Loucy (cell line): ENCODE results near the gene ADORA3.

Source experiments
- H2AFZ ChIP-seq: fragments of 200-600 bp; sonication (generic); 2 replicates; pipeline ENCODE4 v1.6.0; 2016; ENCODE audit warnings: antibody characterized with exemption, mild to moderate bottlenecking, low read length, moderate library complexity
- H3F3A ChIP-seq: fragments of 200-600 bp; 2 replicates; pipeline ENCODE4 v1.6.0; 2016; ENCODE audit warnings: antibody characterized with exemption, low read depth, mild to moderate bottlenecking
- H3K27me3 ChIP-seq: fragments of 200-600 bp; sonication (generic); 2 replicates; pipeline ENCODE4 v1.6.1; 2014; ENCODE audit warnings: low read length, mild to moderate bottlenecking; ENCODE audit not compliant: insufficient read depth, poor library complexity, severe bottlenecking
- H3K36me3 ChIP-seq: fragments of 200-600 bp; sonication (generic); 2 replicates; pipeline ENCODE4 v1.6.1; 2016; ENCODE audit warnings: low read length; ENCODE audit not compliant: insufficient read depth
- H3K4me1 ChIP-seq: fragments of 200-600 bp; sonication (generic); 2 replicates; pipeline ENCODE4 v1.5.1; 2014; ENCODE audit warnings: low read length, mild to moderate bottlenecking; ENCODE audit not compliant: insufficient read depth, poor library complexity, severe bottlenecking
- H3K4me2 ChIP-seq: fragments of 200-600 bp; sonication (generic); 2 replicates; pipeline ENCODE4 v1.6.0; 2014; ENCODE audit warnings: antibody characterized with exemption, low read length, low read depth, mild to moderate bottlenecking; ENCODE audit not compliant: poor library complexity, severe bottlenecking
- H3K4me3 ChIP-seq: fragments of 200-600 bp; sonication (generic); 2 replicates; pipeline ENCODE4 v1.5.1; 2014; ENCODE audit warnings: low read length, mild to moderate bottlenecking, mixed read lengths; ENCODE audit not compliant: poor library complexity, severe bottlenecking
- H3K79me2 ChIP-seq: fragments of 200-600 bp; sonication (generic); 2 replicates; pipeline ENCODE4 v1.6.1; 2014; ENCODE audit warnings: low read length; ENCODE audit not compliant: insufficient read depth
- H3K9ac ChIP-seq: fragments of 200-600 bp; sonication (generic); 2 replicates; pipeline ENCODE4 v1.6.0; 2014; ENCODE audit warnings: mild to moderate bottlenecking, low read depth, low read length, moderate library complexity; ENCODE audit not compliant: poor library complexity, severe bottlenecking
- H3K9me2 ChIP-seq: fragments of 200-600 bp; sonication (generic); replicated peaks from 2 replicates; pipeline ENCODE4 v1.6.1; 2016; ENCODE audit warnings: low read depth, low read length, mixed read lengths
- H3K9me3 ChIP-seq: fragments of 200-600 bp; sonication (generic); 2 replicates; pipeline ENCODE4 v1.6.1; 2014; ENCODE audit warnings: mild to moderate bottlenecking, antibody characterized with exemption, low read length, low read depth; ENCODE audit not compliant: insufficient read depth
- H4K20me1 ChIP-seq: fragments of 200-600 bp; sonication (generic); 2 replicates; pipeline ENCODE4 v1.6.0; 2014; ENCODE audit warnings: antibody characterized with exemption, low read length, mild to moderate bottlenecking; ENCODE audit not compliant: insufficient read depth, poor library complexity, severe bottlenecking
- CTCF ChIP-seq: fragments of 200-600 bp; sonication (generic); conservative IDR thresholded peaks from 2 replicates; pipeline ENCODE4 v1.5.1; 2014; ENCODE audit warnings: mild to moderate bottlenecking, antibody characterized with exemption, low read length
- EZH2phosphoT487 ChIP-seq: fragments of 200-600 bp; IDR thresholded peaks from 2 replicates; pipeline ENCODE4 v1.6.1; 2018; ENCODE audit warnings: antibody characterized with exemption, mild to moderate bottlenecking, moderate library complexity, borderline replicate concordance

The ADORA3 gene

GRCh38 chr1:111454859-111455641, 48.4 kb downstream of the ADORA3 start:
- Histone ChIP-seq H3K9me2 (no peaks in the 10 kb centered on the region), H3K4me2 (peak overlapping the region; percentile 93), H3K79me2 (peaks cover 65% of the 10 kb centered on the region), H2AFZ (no peak overlapping the region), H3K36me3 (peaks cover 45% of the 10 kb centered on the region), H3K27me3 (no peaks in the 10 kb centered on the region), H4K20me1 (peaks cover 30% of the 10 kb centered on the region), H3K9me3 (no peaks in the 10 kb centered on the region), H3K9ac (peak overlapping the region; percentile 3), H3F3A (no peaks in the 10 kb centered on the region), H3K4me1 (peaks cover 54% of the 10 kb centered on the region), H3K4me3 (peak overlapping the region; percentile 6)
- TF ChIP-seq EZH2phosphoT487 (no peak), CTCF (no peak)

GRCh38 chr1:111453706-111454105, 49.7 kb downstream of the ADORA3 start:
- peak overlapping the region; percentile 93 for H3K4me2 ChIP-seq
- H2AFZ ChIP-seq = no peak overlapping the region
- peaks cover 57% of the 10 kb centered on the region for H3K4me1 ChIP-seq
- H4K20me1 ChIP-seq = peaks cover 30% of the 10 kb centered on the region
- no peaks in the 10 kb centered on the region for H3F3A ChIP-seq
- H3K4me3 ChIP-seq = peak overlapping the region; percentile 34
- no peaks in the 10 kb centered on the region for H3K9me3 ChIP-seq
- H3K9ac ChIP-seq = no peak overlapping the region
- peaks cover 76% of the 10 kb centered on the region for H3K79me2 ChIP-seq
- no peak for TF ChIP-seq EZH2phosphoT487
- peaks cover 32% of the 10 kb centered on the region for H3K36me3 ChIP-seq
- H3K27me3 ChIP-seq = no peaks in the 10 kb centered on the region
- H3K9me2 ChIP-seq = no peaks in the 10 kb centered on the region

GRCh38 chr1:111452581-111452980, 50.9 kb downstream of the ADORA3 start:
- H3K9me3 ChIP-seq = no peaks in the 10 kb centered on the region
- TF ChIP-seq EZH2phosphoT487 (no peak), CTCF (no peak)
- H3K4me1 ChIP-seq = peaks cover 68% of the 10 kb centered on the region
- no peaks in the 10 kb centered on the region for H3K27me3 ChIP-seq
- H3F3A ChIP-seq = no peaks in the 10 kb centered on the region
- peaks cover 81% of the 10 kb centered on the region for H3K79me2 ChIP-seq
- peak overlapping the region; percentile 82 for H3K9ac ChIP-seq
- H3K4me3 ChIP-seq = peak overlapping the region; percentile 81
- H4K20me1 ChIP-seq = peaks cover 34% of the 10 kb centered on the region
- H3K36me3 ChIP-seq = peaks cover 21% of the 10 kb centered on the region
- H3K4me2 ChIP-seq = peak overlapping the region; percentile 93
- no peaks in the 10 kb centered on the region for H3K9me2 ChIP-seq
- H2AFZ ChIP-seq = no peak overlapping the region

GRCh38 chr1:111450185-111450584, 53.2 kb downstream of the ADORA3 start:
- peak overlapping the region; percentile 93 for H3K4me2 ChIP-seq
- H3K9me2 ChIP-seq = no peaks in the 10 kb centered on the region
- H3K9ac ChIP-seq = peak overlapping the region; percentile 82
- H3K4me1 ChIP-seq = peaks cover 80% of the 10 kb centered on the region
- H3K4me3 ChIP-seq = peak overlapping the region; percentile 81
- peaks cover 31% of the 10 kb centered on the region for H4K20me1 ChIP-seq
- no peaks in the 10 kb centered on the region for H3K9me3 ChIP-seq
- peaks cover 94% of the 10 kb centered on the region for H3K79me2 ChIP-seq
- no peak overlapping the region for H2AFZ ChIP-seq
- TF ChIP-seq CTCF (no peak), EZH2phosphoT487 (no peak)
- H3K27me3 ChIP-seq = no peaks in the 10 kb centered on the region
- 0 out of 2 replicates have a peak, but pooled peaks cover 1% of the 10 kb centered on the region for H3K36me3 ChIP-seq
- H3F3A ChIP-seq = no peaks in the 10 kb centered on the region
